ENCODE data around the gene ZNF502. TPM values are rescaled to one million over a fixed set of nuclear protein-coding genes. Genes with fewer than 3 reads are reported as not detected.
"Not testable (repeated sequence)": the region's sequence is repeated elsewhere in the genome, so short reads cannot be mapped to it uniquely, and the experiment has no call there.

Gene ZNF502
- 6.8 TPM for total RNA-seq

DNA sequence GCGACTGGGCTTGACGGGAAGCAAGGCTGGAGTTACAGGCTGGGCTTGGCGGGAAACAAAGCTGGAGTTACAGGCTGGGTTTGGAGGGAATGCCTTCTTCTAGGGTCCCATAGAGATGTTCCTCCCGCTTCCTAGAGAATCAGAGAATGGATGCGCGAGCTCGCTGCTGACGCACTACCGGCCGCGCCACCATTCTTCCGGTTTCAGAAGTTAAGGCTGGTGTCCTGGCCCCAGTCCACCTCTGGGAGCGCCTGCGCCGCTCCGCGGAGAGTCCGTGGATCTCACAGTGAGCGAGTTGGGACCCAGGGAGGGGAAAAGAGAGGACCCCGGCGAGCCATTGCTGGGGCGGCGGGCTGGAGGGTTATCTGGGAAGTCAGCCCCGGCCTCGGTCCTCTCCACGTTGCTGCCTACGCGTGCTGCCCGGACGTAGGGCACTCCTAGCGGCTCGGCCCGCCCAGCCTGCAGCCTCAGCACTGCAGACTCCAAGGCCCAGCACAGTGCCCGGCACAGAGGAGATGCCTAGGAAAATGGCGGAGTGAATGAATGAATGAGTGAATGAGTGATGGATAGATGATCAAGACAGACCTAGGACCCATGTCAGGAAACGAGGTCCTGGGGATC, at the start of gene ZNF502:
TSS of gene ZNF502 (plus strand) at position 206 of the 621 bp plus-strand sequence. CDS start 7,602 bp downstream, outside the sequence.
- peak; percentile 91 for DNase-seq

DNA sequence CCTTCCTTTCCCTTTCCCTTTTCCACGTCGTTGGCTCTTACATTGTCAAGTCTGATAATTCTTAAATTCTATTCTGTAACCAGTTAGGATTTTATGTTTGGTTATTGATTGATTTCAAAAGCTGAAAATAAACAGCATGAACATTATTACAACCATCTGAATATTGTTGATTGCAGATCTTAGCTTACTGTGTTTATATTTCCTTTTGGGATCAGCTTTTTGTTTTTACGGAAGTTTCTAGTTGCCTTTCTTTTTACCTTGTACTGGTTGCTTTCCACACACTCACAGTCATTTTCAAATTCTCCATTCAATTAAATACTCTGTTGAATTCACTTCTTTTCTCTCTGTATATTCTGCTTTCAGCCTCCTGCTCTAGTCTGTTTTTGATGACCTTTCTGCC, 47.3 kb upstream of the ZNF502 start:
- DNase-seq, result no peak

DNA sequence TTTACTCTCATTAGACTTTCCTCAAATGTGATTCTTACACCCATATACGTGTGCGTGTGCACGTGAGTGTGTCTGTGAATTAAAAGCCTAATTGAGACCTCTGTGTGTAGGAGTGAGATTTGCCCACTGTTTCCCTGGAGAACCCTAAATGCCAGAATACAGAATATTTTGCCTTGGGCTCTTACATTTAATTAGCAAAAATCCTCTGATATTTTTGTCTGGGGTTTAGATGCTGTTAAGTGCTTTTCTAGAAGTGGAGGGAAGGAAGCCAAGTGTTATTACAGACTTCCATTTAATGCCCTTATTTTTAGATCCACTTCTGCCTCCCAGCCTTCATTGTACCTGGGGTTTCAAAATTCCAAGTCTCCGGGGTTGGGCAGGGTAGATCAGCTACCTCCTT, 46.1 kb upstream of the ZNF502 start:
- no peak for DNase-seq

DNA sequence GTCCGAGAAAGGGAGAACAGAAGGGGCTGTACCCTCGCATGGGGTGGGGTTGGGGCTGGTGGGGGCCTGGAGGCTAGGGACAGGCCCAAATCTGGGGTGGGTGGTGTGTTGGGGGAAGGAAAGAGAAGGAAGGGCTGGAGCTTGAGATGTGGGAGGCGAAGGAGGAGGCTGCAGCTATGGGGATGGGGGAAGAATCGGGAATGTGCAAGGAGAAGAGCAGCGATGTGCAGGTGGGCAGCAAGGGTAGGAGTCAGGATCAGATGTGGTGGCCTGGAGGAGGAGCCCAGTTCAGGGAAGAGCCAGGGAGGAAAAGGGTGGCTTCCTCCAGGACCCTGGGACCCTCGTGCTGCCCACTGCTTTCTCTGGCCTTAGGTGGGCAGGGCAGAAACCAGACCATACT, 42.7 kb upstream of the ZNF502 start:
- DNase-seq, result no peak

DNA sequence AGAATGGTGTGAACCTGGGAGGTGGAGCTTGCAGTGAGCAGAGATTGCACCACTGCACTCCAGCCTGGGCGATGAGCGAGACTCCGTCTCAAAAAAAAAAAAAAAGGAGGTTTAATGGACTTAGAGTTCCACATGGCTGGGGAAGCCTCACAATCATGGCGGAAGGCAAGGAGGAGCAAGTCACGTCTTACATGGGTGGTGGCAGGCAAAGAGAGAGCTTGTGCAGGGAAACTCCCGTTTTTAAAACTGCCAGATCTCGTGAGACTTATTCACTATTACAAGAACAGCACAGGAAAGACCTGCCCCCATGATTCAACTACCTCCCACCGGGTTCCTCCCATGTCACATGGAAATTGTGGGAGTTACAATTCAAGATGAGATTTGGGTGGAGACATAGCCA, 39.0 kb upstream of the ZNF502 start:
- not testable (repeated sequence) for DNase-seq

DNA sequence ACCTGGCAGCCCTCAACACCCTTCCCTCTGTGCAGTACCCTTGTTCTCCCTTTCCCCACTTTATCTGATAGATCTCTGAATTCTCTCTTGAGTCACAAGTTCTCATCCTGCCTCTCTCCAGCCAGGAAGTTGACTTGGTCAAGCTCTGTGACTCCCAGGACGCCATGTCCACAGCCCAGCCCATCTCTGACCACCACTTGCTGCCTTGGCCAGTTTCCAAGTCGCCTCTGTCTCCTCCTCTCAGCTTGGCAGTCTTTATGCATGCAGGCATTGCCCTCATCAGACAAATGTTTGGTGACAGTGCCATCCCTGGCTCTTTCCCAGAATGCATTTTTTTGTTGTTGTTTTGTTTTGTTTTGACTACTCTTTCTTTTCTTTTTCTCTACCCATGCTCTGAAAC, 38.2 kb upstream of the ZNF502 start:
- DNase-seq, result no peak

DNA sequence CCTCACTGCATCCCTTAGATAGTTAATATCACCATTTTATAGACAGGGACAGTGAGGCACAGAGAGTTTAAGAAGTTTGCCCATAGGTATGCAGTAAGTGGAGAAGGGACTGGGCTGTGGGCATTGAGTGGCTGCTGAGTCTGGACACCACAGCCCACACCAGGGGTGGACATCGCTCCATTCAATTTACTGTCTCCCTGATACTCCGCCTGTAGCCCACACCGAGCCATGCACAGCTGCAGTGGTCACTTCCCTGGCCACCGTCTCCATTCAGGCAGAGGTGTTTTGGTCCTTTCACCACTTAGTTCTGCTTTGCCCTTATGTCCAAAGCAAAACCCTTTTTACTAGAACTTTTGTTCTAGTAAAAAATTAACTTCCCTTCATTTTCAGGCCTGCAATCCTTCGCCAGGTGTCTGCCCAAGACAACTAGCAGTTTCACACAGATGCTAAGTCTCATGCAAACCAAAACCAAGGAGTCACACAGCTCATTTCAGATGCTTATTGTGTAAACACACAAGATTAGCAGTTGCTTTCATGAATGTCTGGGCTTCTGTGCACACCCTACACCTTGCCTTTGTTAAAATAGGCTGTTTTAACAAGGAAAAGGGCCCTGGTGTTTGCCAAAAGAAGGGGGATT, 33.9 kb upstream of the ZNF502 start:
- DNase-seq, result no peak

DNA sequence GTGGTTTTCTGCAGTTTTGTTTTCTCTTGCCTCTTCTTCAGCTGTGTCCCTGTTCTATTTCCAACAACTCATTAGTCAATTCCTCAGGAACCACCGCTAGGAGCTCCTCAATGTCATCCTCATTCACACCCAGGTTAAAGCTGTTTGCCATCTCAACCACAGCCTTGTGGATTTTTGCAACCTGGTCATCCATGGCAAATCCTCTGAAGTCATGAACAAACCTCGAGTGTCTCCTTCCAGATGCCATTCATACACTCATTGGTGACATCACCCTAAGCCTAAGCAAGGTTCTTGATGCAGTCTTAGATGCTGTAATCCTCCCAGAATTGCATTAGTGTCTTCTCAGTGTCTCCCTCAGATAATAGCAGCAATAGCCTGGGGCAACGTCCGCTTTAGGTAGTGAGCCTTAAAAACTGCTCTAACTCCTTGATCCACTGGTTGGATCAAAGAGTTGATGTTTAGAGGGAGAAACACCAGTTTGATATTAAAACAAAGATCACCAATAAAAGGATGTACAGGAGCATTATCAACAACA, 31.5 kb upstream of the ZNF502 start:
- DNase-seq, result no peak

DNA sequence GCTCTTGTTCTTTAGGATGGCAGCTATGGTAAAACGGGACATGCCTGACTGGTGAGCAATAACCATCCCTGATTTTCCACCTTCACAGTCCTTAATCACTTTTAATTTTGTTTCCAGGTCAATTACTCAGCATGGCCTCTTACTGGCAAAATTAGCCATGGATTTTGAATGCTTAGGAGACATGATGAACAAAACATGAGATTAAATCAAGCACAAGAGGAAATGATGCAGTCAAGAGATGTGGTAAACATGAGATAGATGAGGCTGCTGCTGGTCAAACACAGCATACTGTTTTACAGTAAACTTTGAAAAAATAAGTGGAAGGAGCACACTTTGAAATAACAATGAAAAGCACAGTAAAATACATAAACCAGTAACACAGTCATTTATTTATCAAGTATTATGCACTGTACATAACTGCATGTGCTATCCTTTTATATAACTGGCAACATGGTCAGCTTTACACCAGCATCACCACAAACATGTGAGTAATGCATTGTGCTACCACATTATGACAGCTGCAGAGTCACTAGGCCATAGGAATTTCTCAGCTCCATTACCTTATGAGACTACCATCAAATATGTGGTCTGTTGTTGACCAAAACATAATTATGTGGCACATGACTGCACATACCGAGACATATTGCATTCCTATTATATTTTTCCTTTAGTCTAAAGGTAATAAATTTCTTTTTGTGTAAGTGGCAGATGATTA, 30.1 kb upstream of the ZNF502 start:
- DNase-seq, result no peak

DNA sequence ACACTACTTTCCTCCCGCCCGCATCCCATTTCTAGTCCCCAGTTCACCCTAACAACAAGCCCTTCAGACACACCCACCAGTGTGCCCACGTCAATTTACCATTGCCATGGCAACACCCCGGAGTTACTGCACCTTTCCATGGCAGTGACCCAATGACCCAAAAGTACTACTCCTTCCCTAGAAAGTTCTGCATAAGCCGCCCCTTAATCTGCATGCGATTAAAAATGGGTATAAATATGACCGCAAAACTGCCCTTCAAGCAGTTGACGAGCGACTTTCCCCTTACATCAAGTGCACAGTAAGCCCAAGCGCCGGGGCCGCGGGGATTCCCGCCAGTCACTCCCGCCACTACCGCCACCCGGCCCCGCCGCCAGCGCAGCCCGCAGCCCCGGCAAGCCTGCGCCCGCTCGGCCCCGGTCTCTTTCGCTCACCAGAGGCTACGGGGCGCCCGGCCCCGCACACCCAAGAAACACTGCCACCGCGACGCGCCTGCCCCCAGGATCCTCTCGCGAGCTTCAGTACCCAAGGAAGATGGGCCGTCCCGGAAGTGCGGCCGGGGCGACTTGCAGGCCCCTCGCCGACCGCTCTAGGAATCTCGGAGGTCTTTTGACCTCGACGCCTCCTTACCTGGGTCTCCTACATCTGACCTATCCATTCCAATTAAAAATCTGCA, 27.2 kb upstream of the ZNF502 start:
- no peak for DNase-seq

DNA sequence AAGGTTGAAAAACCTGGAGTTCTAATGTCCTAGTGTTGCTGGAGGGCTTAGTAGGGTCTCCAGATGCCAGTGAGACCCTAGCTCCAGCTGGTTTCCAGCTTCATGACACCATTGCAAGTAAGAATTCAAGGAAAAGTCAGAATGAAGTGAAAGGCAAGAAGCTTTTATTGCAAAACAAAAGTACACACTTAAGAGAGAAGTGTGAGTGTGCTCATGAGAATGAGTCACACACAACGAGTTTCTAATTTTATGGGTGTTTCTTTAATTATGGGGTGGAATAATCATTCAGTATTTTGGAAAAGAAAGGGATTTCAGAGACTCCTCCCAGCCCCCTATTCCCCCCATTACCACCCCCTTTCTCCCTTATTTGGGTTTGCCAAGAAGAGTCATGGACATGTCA, 24.6 kb upstream of the ZNF502 start:
- no peak for DNase-seq

DNA sequence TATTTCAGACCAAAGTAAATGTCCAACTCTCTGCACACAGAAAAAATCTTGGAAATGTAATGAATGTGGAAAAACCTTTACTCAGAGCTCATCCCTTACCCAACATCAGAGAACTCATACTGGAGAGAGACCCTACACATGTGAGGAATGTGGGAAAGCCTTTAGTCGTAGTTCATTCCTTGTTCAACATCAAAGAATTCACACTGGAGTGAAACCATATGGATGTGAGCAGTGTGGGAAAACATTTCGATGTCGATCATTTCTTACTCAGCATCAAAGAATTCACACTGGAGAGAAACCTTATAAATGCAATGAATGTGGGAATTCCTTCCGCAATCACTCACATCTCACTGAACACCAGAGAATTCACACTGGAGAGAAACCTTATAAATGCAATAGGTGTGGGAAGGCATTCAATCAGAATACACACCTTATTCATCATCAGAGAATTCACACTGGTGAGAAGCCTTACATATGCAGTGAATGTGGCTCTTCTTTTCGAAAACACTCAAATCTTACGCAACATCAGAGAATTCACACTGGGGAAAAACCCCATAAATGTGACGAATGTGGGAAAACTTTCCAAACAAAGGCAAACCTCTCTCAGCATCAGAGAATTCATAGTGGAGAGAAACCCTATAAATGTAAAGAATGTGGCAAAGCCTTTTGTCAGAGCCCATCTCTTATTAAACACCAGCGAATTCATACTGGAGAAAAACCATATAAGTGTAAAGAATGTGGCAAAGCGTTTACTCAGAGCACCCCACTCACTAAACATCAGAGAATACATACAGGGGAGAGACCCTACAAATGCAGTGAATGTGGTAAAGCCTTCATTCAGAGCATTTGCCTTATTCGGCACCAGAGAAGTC, 9.0 kb downstream of the ZNF502 start:
- DNase-seq, result no peak

DNA sequence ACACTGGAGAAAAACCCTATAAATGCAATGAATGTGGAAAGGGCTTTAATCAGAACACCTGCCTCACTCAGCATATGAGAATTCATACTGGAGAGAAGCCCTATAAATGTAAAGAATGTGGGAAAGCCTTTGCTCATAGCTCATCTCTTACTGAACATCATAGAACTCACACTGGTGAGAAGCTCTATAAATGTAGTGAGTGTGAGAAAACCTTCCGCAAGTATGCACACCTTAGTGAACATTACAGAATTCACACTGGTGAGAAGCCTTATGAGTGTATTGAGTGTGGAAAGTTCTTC, 9.6 kb downstream of the ZNF502 start:
- no peak for DNase-seq

DNA sequence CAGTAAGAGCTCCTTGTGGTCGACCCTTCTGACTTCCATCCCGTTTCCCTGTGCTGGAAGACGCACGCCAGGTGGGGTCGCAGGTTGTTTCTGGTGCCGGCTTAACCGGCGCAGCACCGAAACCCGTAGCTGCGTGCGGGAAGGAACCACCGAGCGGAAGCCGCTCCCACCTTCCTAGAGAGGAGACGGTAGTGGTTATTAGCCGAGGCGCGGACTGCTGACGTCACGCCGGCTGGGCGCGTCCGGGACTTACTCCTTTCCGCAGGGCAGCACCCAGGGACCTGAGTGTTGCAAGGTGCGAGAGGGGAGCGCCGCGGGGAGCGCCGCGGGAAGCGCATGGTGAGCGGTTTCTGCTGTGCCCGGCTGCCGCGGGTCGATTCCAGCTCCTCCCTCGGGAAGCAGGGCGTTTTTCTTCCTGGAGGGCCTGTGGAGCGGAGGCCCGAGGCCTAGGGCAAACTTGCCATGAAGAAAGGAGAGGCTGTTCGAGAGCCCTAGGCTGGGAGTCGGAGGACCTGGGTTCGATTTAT, 17.0 kb downstream of the ZNF502 start, which contains the start of gene ZNF501:
TSS of gene ZNF501 (plus strand) at position 252 of the 527 bp plus-strand sequence. CDS start 4,787 bp downstream, outside the sequence.
- DNase-seq, result peak; percentile 87

DNA sequence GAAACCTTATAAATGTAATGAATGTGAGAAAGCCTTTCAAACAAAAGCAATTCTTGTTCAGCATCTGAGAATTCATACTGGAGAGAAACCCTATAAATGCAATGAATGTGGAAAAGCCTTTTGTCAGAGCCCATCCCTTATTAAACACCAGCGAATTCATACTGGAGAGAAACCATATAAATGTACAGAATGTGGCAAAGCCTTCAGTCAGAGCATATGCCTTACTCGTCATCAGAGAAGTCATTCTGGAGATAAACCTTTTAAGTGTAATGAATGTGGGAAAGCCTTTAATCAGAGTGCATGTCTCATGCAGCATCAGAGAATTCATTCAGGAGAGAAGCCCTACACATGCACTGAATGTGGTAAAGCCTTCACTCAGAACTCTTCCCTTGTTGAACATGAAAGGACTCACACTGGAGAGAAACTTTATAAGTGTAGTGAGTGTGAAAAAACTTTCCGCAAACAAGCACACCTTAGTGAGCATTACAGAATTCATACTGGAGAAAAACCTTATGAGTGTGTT, 22.2 kb downstream of the ZNF502 start:
- no peak for DNase-seq

DNA sequence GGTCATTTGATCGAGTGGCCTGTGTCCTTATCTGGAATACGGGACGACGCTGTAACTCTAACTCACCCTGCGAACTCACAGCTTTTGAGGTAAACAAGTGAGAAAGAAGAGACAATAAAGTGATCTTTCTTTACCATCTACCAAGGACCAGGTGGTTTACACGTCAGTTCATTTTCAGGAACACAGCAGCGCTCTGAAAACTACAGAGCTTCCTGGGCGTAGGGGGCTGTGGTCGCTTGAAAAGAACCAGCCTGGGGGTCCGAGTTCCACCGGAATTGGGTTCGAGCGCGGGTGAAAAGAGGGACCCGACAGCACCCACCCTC, 48.6 kb downstream of the ZNF502 start:
- no peak for DNase-seq

DNA sequence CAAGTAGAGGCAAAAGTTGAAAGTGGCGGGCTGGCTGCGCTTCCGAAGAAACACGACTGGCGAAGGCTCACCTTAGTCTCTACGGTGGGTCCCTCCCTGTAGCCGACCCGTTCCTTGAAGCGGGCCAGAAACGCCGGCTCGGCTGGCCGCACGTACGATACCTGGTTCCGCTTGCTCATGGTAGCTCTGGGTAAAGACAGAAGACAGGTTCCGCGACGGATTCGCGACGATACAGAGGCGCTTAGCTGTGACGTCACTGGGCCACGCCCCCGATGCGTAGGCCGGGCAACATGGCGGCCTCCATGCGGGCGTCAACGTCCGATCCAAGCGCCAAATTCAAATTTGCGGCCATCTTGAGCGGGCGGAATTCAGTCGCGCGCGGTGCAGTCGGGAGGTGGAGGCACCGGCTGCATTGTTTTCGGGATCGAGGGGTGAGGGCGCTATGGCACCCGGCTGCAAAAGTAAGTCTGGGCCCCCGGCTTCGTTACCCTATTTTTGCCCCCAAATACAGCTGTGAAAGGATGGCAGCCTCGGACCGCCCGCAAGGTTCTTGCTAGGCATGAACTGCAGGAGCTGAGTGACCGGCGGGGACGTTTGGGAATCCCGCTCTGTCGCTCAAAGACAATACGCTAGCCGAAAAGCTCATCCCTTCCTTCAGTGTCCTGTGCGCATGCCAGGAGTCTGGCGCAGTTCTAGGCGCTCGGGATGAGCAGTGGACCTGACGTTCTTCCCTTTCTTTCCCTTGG, 49.1 kb downstream of the ZNF502 start, which contains the start of the genes KIAA1143 and KIF15:
TSS of gene KIAA1143 (minus strand) at position 196 of the 746 bp plus-strand sequence. CDS start at position 179, 17 bp downstream.
TSS of gene KIF15 (plus strand) at position 371 of the 746 bp plus-strand sequence. CDS start at position 443, 72 bp downstream.
- peak; percentile 92 for DNase-seq

DNA sequence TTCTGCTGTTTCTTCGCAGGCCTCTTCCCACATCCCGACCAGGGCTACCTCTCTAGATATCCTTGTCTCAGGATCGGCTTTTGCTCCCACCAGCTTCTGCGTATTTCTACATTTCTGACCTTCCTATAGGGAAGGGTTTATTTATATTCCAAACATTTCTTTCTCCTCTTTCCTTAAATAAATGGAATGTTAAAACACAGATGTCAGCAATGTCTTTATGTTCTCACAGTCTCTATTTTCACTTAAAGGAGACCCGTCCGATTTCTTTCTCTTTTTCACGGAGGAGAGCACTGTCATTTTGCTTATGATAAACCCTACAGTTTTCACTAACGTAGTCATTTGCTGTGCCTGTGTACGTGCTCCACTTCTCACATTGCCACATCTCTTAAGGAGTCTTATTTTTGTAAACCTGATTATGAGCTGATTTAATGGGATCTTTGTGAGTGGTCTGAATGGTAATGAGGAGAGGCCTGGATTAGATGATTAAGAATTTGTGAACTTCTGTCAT, 49.8 kb downstream of the ZNF502 start:
- DNase-seq, result no peak

DNA sequence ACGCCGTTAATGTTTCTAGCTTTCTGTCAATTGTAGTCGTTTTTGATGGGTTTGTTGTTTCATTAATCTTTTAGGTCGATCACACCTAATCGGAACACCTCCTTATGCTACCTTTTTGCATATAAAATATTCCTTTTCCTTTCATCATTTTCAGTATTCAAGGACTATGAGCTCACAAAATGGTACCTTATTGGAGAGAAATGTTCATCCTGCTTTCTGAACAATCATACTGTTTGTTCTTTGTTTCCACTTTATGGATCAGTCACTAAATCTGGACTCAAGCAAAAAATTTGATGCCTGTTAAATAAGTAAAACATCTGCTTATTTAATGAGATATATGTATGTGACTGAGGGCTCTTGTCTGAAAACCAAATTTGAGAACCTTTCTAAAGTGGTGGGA, 50.2 kb downstream of the ZNF502 start:
- no peak for DNase-seq

DNA sequence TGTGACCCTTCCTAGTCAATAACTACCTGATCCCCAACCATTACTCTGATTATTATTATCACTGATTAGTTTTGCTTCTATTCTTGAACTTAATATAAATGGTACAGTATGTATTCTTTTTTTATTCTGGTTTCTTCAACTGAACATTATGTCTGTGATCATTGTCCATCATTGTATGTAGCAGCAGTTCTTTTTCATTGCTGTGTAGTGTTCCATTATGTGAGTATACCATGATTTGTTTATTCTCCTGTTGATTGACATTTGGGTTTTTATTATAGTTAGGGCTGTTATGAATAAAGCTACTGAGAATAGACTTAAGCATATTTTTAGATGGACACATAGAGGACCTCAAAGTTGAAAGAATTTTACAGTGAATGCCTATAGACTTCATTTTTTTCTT, 51.8 kb downstream of the ZNF502 start:
- no peak for DNase-seq

All from skin of body (tissue), 2 donors.